DND-41 (cell line): Measurements from ENCODE around the gene ALCAM.

Source experiments
- CTCF ChIP-seq: IDR thresholded peaks from 2 replicates; pipeline ENCODE4 v1.5.1; 2012; ENCODE audit warnings: borderline replicate concordance, low read length, moderate library complexity, mild to moderate bottlenecking; ENCODE audit not compliant: poor library complexity, severe bottlenecking; ENCODE audit errors: extremely low read depth
- EZH2 ChIP-seq: IDR thresholded peaks from 3 replicates; pipeline ENCODE4 v1.6.1; 2012; ENCODE audit warnings: borderline replicate concordance, low read depth, mild to moderate bottlenecking, moderate library complexity, low read length, inconsistent platforms; ENCODE audit not compliant: severe bottlenecking

GRCh38 chr3:105593315-105593714 is 226.6 kb downstream of the ALCAM start:
- TF ChIP-seq CTCF, result no peak
- no peak for TF ChIP-seq EZH2
